ENCODE results near the gene CENPM. TPM values are rescaled to one million over a fixed set of nuclear protein-coding genes. Genes with fewer than 3 reads are reported as not detected.

The CENPM gene
- polyA plus RNA-seq, 1 of the 3 experiments (the other 2 are of a cell fraction) = 15.6 TPM

GRCh38 chr22:41951898-41952474 is 5.0 kb upstream of the CENPM start, which contains the start of gene SMIM45:
Gene SMIM45 (plus strand): TSS chr22:41952150.
- Histone ChIP-seq H3K4me3 (ENCODE audit: low read depth in 2 of 2, low read length in 1 of 2) (peak within 1 kb of the TSS in 1 of 2 experiments; percentile 34; a peak in 1 of 4 replicates), H4K20me1 (ENCODE audit: insufficient read depth) (no peaks in the 10 kb centered on the region), H3K27me3 (ENCODE audit: insufficient read depth) (no peaks in the 10 kb centered on the region), H3K27ac (ENCODE audit: low read depth in 2 of 2, low read length in 1 of 2) (peak within 1 kb of the TSS in 1 of 2 experiments; percentile 76; a peak in 2 of 4 replicates), H3F3A (replicated peaks; ENCODE audit: insufficient read depth) (no peaks in the 10 kb centered on the region), H2AFZ (ENCODE audit: low read depth) (no peak within 1 kb of the TSS), H3K9me2 (no peaks in the 10 kb centered on the region), H3K79me2 (ENCODE audit: insufficient read depth) (no peaks in the 10 kb centered on the region), H3K4me1 (ENCODE audit: control insufficient read depth in 1 of 2, insufficient read depth in 2 of 2, low read depth in 1 of 2, low read length in 1 of 2) (peaks cover 0 to 21% of the 10 kb centered on the region in 2 experiments; a peak in 1 of 4 replicates), H3K4me2 (no peak within 1 kb of the TSS), H3K36me3 (replicated peaks in 1 of 2; ENCODE audit: control insufficient read depth in 1 of 2, insufficient read depth in 2 of 2, low read length in 1 of 2) (no peaks in the 10 kb centered on the region), H3K9me3 (no peaks in the 10 kb centered on the region), H3K9ac (no peak within 1 kb of the TSS)
- ChIA-PET CTCF (interaction anchor here (0.6 to 2.4 kb wide), 11 partner anchors 11 to 264 kb away, joined by 3 to 10 read pairs (median 5); partner anchors contain the start of gene SEPTIN3), POLR2A (interaction anchor here (1.0 kb wide), 1 partner anchor 255 kb away, joined by 3 read pairs; no protein-coding TSS in a partner anchor)
- WGBS (ENCODE audit: low lambda C conversion rate) = 75% methylated on average over 1 of the region's 16 CpGs
- peak; percentile 82 for DNase-seq
- TF ChIP-seq NFIC (IDR thresholded peaks at IDR 0.05; ENCODE audit: borderline replicate concordance) (no peak), GATA2 (CRISPR knock-in tag; IDR thresholded peaks at IDR 0.05) (peak; percentile 89), MAX (IDR thresholded peaks at IDR 0.05; ENCODE audit: low read depth) (no peak), SMC3 (IDR thresholded peaks at IDR 0.05; ENCODE audit: low read depth, low read length) (no peak), USF2 (IDR thresholded peaks at IDR 0.05; ENCODE audit: borderline replicate concordance, low read depth, low read length) (no peak; the same call in 1 of the 2 replicates), POLR2AphosphoS5 (IDR thresholded peaks at IDR 0.05; ENCODE audit: low read depth, low read length) (no peak), REST (IDR thresholded peaks at IDR 0.05; ENCODE audit: low read depth, low read length) (no peak), USF1 (IDR thresholded peaks at IDR 0.05; ENCODE audit: borderline replicate concordance, low read depth) (peak; percentile 8; the same call in 1 of the 2 replicates), JUND (IDR thresholded peaks at IDR 0.05) (no peak), CHD2 (IDR thresholded peaks at IDR 0.05; ENCODE audit: low read length, partially characterized antibody) (no peak), ELF1 (IDR thresholded peaks at IDR 0.05) (no peak), GABPA (IDR thresholded peaks at IDR 0.05; ENCODE audit: low read depth) (no peak), FOXM1 (IDR thresholded peaks at IDR 0.05; ENCODE audit: low read depth) (no peak), NRF1 (IDR thresholded peaks at IDR 0.05; ENCODE audit: low read depth, low read length) (no peak), FOSL2 (IDR thresholded peaks at IDR 0.05; ENCODE audit: borderline replicate concordance, low read depth) (no peak), RFX5 (IDR thresholded peaks at IDR 0.05; ENCODE audit: low read length) (peak; percentile 84), RAD21 (IDR thresholded peaks at IDR 0.05; ENCODE audit: low read length) (peak; percentile 52), PBX3 (IDR thresholded peaks at IDR 0.05) (no peak), TEAD4 (IDR thresholded peaks at IDR 0.05; ENCODE audit: borderline replicate concordance, insufficient read depth) (no peak), IRF3 (IDR thresholded peaks at IDR 0.05; ENCODE audit: low read depth, low read length) (no peak), CTCF (IDR thresholded peaks at IDR 0.05) (no peak), MXI1 (IDR thresholded peaks at IDR 0.05; ENCODE audit: low read depth, low read length) (peak; percentile 97), SIN3A (IDR thresholded peaks at IDR 0.05; ENCODE audit: borderline replicate concordance, low read depth, low read length) (no peak), YY1 (IDR thresholded peaks at IDR 0.05; ENCODE audit: low read depth) (no peak), FOXJ3 (CRISPR knock-in tag; IDR thresholded peaks at IDR 0.05) (no peak)
